Embryonic facial prominence (tissue), 1 donor: ENCODE results near the gene TEAD3.
"Not testable (repeated sequence)": the region's sequence is repeated elsewhere in the genome, so short reads cannot be mapped to it uniquely, and the experiment has no call there.

Experiments
- DNase-seq: peaks from one replicate; pipeline ENCODE4 v3.0.0-alpha.2; 2016; ENCODE audit errors: extremely low spot score

Gene TEAD3

DNA sequence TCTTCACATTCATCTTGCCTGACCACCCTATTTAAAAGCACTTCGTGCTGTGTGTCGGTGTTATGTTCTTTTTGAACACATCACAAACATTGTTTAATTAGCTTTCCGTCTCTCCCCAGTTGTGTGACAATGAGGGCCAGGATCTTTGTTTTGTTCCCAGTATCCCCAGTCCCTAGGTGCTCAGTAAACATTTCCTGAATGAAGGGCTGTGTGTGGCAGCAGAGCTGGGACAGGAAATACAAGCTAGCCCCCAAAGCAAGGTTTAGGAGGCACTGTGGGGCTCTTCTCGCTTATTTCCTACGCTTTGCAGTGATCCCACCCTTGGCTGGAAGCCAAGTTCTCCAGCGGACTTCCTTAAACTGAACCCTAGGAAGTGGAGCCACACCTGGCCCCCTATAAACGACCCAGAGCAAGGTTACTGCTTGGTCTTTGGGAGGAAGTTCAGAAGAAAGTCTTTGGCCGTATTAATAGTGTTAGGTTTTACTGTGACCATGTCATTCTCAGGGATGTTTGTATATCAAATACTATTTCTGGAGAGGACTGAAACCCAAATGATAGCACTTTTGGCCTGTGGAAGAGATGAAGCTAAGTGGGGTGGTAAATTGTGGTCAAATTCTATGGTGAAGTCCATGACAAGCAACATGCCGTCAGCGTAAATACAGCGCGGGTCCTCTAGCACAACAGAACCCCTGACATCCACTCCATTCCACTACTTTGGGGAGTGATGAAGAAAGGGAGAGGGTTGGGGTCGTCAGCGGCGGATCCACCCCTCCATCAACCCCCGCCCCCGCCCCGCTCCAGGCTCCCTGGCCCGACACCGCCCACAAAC is 45.3 kb downstream of the TEAD3 start:
- DNase-seq: no peak

DNA sequence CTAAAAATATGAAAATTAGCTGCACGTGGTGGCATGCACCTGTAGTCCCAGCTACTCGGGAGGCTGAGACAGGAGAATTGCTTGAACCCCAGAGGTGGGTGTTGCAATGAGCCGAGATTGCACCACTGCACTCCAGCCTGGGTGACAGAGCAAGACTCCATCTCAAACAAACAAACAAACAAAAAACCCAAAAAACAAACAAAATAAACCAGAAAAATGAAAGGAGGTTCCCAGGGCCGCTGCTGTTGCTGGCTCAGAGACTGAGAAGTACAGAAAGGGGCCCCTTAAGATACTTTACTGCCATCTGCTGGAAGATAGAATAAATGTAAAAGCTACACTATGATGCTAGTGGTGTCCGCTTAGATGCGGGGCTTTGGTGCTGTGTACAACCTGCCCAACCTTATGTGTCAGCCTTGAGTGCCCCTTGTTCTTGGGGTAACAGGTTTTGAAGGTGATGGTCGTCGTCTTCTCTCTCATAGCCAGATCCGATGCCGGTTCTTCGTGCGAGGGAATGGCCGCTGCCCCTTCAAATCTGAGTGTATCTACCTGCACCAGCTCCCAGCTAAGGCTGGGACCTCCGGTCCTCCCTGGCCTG is 47.5 kb downstream of the TEAD3 start:
- no peak for DNase-seq

DNA sequence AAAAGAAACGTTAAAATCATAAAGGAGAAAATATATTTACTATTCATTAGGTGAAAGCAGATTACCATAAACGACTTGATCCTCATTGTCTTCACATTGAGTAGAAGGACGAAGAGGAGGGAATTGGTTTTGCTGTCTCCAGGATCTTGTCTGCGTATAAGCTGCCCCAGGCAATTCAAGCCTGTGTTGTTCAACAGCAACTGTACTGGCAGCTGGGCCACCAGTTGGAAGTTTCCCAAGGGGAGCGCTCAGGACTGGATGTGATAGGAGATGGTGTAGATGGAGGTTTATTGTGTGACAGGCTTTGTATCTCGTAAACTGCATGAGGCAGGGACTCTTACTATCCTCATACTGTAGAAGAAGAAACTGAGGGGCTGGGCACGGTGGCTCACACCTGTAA is 48.7 kb downstream of the TEAD3 start:
- no peak for DNase-seq

DNA sequence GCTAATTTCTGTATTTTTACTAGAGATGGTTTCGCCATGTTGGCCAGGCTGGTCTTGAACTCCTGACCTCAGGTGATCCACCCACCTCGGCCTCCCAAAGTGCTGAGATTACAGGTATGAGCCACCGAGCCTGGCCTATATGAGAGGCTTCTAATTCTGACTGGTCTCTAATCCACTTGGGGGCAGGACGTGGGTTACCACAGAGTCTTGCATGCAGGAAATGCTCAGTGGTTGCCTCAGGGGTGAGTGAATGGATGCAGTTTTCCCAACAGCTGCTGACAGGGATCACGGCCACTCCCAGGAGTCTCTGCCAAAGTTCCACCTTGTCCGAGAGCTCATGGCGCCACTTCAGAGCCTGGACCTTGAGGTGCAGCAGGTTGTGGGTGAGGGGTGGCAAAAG is 51.2 kb downstream of the TEAD3 start:
- DNase-seq: no peak

DNA sequence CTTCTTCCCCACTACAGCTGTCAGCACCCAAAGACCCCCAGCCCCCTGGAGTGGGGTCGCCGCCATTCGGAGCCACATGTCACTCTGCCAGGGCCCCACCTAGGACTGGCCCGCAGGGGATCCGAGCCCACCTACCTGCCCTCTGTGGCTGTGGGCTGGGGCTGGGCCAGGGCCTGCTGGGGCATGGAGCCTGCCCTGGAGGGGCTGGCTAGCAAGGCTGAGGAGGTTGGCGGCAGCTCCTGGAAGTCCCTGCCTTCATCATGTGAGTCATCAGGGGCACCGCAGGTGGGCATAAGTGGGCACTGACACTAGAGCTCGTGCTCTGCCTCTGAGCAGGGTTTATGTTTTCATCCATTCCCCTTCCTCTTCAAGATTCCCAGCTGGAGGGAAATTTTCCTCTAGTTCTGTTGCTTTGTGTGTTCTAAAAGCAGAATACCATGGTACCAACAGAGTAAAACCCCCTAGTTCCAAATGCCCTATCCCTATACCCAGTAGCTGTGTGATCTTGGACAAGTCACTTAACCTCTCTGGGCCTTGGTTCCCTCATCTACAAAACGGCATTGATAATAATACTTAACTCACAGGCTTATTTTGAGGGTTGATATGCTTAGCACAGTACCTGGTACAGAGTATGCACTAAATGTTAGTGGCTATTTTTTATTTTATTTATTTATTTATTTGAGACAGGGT is 53.4 kb downstream of the TEAD3 start:
- DNase-seq: no peak

DNA sequence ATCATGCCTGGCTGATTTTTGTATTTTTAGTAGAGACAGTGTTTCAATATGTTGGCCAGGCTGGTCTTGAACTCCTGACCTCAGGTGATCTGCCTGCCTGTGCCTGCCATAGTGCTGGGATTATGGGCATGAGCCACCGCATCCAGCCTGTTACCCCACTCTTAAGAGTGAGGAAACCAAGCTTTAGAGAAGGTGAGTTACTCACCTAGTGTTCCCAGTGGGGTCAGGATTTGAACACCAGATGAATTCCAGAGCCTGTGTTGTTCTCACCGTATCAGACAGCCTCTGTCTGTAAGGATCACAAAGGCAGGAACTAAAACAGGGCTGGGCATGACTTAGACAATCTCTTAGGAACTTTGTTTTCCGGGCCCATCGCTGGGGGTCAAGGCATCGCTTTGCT is 54.2 kb downstream of the TEAD3 start:
- no peak for DNase-seq

DNA sequence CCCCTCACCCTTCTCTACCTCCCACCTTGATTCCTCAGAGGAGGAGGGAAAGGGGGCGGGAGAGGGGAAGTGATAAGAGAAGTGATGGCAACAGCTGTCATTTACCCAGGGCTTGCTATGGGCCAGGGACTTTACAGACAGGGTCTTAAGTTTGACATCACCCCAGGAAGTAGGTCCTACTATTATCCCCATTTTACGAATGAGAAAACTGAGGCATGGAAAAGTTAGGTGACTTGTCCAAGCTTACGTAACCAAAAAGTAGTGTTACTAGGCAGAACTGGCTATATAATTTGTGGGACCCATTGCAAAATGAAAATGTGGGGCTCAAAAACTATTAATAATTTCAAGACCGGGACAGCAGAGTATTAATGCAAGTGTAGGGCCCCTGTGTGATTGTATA is 55.2 kb downstream of the TEAD3 start:
- no peak for DNase-seq

DNA sequence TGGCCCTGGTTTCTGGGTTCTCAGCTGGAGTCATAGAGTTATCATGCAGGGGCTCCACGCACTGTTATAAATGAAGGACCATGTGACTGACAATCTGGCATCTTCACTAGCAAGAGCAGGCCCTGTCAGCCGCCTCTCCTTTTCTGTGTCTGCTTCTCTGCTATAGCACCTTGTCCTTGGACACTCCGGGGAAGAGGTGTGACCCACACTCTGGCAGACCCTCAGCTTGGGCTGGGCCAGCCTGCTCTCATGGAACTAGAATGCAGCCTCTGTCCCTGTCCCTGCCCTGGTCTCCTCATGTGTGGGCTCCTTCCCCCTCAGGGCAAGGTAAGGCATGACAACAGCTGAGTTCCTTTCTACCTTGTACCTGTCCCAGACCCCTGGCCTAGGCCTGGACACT is 55.7 kb downstream of the TEAD3 start:
- DNase-seq: no peak

DNA sequence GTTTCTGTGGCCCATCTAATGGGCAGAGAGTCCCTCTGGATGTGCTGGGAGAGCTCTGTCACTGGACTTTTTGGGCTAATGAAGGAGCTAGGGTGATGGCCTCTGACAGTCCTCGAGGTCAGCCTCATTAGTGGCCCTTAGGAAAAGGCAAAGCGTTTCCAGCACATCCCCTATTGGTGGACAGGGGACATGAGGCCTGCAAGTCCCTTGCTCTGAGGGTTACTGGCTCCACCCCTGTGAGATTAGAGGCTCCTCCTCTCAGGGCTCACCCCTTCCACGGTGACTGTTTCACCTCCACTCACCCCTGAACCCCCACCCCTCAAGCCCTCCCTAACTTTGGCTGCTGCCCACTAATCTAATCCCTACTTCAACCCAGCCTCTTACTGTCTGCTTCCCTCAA is 57.6 kb downstream of the TEAD3 start:
- DNase-seq: no peak

DNA sequence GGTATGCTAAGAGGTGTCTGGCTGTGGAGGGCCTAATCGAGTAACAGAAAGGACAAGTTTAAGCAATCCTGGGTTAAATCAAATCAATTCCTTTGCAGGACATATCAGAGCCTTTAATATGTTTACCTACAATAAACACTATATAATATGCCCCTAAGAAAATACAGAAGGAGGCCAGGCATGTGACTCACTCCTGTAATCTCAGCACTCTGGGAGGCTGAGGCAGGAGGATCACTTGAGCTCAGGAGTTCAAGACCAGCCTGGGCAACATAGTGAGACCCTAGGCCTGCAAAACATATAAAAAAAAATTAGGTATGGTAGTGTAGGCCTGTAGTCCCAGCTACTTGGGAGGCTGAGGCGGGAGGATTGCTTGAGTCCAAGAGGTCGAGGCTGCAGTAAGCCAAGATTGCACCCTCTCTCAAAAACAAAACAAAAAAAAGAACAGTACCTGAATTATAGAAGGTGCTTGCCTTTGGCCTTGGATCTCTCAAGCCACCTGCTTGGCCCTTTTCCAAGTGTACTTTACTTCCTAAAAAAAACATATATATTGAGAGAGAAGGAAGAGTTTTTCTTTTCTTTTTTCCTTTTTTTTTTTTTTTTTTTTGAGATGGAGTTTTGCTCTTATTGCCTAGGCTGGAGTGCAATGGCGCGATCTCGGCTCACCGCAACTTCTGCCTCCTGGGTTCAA is 58.4 kb downstream of the TEAD3 start:
- not testable (repeated sequence) for DNase-seq

DNA sequence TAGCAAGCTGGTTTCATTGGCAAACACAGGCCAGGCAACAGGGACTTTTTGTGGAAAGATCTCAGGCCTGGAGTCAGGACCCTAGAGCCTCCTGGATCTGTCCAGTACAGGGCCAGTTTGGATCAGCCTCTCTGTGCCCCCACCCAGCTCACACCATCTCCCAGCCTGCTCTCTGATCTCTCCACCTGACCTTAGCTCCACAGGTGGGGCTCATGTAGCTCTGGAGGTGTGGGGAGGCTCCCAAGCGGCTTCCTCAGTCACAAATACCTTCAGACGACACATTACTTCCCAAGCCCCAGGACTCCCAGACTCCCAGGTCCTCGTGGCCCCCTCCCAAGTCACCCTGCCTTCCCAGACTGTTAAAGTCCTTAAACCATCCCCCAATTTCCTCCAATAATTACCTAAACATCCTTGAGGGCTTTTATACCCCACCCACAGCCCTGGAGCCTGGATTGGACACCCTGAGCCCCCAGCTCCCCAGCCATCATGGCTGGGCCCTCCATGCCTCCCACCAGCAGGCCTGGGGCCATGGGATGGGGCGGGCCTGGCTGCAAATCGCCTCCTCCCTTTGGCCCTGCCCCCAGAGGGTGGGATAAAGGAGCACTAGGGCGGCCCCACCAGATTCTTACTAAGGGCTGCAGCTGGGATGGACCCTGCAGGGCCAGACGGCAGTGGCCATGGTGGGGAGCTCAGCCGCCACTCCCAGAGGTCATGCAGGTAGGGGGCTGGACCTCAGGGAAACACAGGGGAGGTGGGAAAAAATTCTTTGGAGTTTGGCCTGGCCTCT is 60.6 kb downstream of the TEAD3 start:
- DNase-seq: no peak

DNA sequence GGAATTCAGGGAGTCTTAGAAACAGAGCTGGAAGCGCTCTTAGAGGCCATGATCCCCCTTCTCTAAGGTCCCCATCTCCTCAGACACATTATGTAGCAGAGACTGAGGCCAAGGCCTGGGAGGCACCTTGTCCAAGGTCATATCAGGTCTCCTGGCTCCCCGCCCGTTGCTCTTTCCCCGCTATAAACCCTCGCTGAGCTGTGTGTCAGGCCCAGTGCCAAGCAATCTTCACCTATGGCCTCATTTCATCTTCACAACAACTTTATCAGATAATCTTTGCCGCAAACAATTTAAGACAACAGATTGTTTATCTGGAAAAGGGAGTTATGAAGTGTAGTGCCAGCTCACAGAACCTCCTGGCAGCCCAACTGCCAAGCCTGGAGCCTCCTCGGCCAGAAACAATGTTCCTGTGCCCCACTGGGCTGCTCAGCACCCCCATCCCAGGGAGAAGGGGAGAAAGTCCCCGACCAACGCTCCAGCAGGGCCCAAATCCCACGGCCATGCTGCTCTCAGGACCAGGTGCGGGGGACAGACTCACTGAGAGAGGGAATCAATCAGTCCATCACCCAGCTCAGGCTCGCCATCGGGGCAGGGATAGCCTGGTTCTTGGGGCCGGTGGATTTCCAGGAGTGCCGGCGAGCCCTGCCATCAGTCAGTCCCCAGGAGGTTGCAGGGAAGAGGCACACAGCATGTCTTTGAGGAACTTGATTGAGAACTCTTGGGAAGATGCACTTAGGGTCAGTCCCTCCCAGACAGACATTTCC is 61.6 kb downstream of the TEAD3 start:
- no peak for DNase-seq

DNA sequence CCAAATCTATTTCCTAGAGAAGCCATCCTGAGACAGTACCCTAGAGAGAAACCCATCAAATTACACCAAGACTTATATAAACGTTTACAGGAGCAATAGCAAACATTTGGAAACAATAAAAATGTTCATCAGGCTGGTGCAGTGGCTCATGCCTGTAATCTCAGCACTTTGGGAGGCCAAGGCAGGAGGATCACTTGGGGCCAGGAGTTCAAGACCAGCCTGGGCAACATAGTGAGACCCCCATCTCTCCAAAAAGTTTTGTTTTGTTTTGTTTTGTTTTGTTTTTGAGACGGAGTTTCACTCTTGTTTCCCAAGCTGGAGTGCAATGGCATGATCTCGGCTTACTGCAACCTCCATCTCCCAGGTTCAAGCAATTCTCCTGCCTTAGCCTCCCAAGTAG is 64.2 kb downstream of the TEAD3 start:
- not testable (repeated sequence) for DNase-seq

DNA sequence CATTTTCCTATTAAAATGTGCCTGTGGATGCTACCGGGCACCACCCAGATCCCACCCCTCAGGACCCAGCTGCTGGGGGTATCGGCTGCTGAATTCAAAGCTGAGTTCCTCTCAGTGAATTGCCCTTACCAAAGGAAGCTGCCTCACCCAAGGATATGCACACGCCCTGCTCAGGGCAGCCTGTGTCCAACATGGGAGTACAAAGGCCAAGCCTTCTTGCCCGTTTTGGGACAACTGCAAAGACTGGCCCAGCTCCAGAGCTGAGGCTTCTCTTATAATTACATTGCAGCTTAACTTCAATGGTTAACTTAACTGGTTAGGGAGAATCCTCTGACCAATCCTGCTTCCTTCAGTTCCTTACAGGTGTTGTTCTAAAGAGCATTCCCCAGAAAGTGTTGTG is 64.6 kb downstream of the TEAD3 start:
- DNase-seq: no peak

DNA sequence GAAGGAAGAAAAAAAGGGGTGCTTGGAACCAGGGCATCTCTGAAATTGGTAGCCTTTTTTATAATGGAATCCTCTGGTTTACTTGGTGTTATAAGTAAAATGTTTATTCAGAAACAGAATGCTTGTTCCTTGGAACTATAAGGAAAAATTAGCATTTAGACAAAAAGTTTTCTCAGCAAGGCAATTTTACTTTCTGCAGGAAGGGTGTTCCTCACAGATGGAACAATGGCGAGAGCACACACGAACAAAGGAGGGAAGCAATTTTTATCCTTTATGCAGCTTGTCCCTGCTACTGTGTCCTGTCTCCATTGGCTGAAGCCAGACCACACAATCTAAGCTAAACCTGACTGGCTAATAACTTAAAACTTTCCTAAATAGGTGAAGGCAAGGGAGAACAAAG is 67.4 kb downstream of the TEAD3 start:
- no peak for DNase-seq

DNA sequence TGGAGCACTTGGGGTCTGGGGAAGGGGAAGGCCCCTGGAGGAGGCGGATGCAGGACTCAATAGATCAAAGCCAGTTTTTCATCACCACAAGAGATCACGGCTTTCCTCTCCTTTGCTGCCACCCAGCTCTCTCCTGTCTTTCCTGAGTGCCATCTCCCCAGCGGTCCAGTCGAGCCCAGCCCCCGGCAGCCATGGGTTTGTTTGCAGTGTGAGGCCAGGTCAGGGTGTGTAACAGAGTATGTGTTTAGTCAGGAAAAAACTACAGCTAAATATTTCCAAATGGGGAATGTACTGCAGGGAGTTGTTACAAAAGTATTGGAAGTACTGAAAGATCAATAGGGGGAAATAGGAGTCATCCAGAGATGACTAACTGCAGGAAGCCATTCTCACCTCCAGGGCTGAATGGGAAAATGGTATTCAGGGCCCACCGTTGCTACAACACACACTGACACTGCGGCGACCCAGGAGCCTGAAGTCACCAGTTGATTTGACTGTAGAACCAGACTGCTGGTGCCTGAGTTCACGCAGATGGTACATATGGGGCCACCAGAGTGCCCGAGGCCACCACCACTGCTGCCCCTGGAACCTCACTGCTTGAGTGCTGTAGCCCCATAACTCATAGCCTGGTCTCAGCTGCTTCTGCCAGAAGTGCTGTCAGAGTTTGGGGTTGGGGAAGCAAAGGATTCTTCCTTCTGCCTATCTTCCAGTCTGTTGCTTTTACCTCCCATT is 68.3 kb downstream of the TEAD3 start:
- no peak for DNase-seq

DNA sequence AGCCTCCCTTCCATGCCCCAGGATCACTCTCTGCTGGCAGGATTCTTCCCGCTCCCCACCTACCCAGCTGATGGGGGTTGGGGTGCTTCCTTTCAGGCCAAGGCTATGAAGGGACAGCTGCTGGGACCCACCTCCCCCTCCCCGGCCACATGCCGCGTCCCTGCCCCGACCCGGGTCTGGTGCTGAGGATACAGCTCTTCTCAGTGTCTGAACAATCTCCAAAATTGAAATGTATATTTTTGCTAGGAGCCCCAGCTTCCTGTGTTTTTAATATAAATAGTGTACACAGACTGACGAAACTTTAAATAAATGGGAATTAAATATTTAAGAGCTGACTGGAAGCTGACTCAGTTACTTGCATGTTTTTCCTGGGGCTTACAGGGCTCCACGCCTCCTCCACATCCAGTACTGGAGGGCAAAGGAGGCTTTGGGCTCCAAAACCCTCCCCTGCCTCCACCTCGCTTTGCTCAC is 69.0 kb downstream of the TEAD3 start:
- DNase-seq: no peak

DNA sequence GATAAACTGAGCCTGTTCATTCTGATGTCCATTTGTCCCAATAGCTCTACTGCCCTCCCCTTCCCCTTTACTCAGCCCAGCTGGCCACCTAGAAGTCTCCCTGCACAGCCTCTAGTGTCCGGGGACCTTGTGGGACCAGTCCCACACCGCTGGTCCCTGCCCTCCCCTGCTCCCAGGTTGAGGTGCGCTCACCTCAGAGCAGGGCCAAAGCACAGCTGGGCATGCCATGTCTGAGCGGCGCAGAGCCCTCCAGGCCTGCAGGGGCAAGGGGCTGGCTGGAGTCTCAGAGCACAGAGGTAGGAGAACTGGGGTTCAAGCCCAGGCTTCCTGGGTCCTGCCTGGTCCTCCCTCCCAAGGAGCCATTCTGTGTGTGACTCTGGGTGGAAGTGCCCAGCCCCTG is 69.4 kb downstream of the TEAD3 start:
- no peak for DNase-seq

DNA sequence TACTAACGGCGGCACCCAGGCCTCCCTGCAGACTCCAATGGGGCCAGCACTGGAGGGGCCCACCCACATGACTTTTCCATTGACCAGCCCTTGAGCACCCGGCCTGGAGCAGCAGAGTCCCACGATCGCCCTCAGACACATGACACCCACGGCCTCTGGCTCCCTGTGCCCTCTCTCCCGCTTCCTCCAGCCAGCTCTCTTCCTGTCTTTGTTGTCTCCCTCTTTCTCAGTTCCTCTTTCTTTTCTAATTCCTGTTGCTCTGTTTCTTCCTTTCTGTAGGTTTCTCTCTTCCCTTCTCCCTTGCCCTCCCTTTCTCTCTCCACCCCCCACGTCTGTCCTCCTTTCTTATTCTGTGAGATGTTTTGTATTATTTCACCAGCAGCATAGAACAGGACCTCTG is 70.8 kb downstream of the TEAD3 start:
- no peak for DNase-seq

DNA sequence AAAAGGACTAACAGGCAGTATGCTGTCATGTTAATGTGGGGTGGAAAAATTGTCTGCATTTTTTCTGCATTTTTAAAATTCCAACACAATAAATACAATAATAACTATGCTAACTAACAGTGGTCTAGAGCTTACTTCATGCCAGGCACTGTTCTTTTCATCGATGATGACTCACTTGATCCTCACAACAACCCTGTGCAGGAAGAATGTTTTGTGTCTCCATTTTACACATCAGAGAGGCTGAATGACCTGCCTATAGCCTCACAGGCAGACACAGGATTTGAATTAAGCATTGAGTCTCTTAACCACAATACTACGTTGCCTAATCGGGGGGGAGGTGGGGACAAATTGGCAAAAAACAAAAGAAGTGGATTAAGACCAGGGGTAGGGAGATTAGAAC is 71.6 kb downstream of the TEAD3 start:
- no peak for DNase-seq
